Karpas-422 (cell line): ENCODE measurements around the gene GAS2L1. TPM values are rescaled to one million over a fixed set of nuclear protein-coding genes. Genes with fewer than 3 reads are reported as not detected.

Experiments
- DNase-seq: peaks from one replicate; pipeline ENCODE4 v3.0.0-alpha.2; 2015
- H2AFZ ChIP-seq: fragments of 200-600 bp; sonication (generic); 2 replicates; pipeline ENCODE4 v1.6.1; 2014; ENCODE audit warnings: antibody characterized with exemption, low read length, mixed read lengths
- H3K27ac ChIP-seq: fragments of 200-600 bp; sonication (generic); 2 replicates; pipeline ENCODE4 v1.5.1; 2014; ENCODE audit warnings: mild to moderate bottlenecking, low read length, moderate library complexity
- H3K27me3 ChIP-seq: fragments of 200-600 bp; sonication (generic); 2 replicates; pipeline ENCODE4 v1.6.1; 2014; ENCODE audit warnings: low read length, mixed read lengths
- H3K36me3 ChIP-seq: fragments of 200-600 bp; sonication (generic); 2 replicates; pipeline ENCODE4 v1.6.1; 2014; ENCODE audit warnings: low read length, mixed read lengths; ENCODE audit not compliant: insufficient read depth
- H3K4me1 ChIP-seq: fragments of 200-600 bp; sonication (generic); 2 replicates; pipeline ENCODE4 v1.6.1; 2014; ENCODE audit warnings: mild to moderate bottlenecking, low read length, mixed read lengths
- H3K4me2 ChIP-seq: fragments of 200-600 bp; sonication (generic); 2 replicates; pipeline ENCODE4 v1.6.1; 2014; ENCODE audit warnings: low read length, low read depth, mild to moderate bottlenecking; ENCODE audit not compliant: poor library complexity, severe bottlenecking
- H3K4me3 ChIP-seq: fragments of 200-600 bp; sonication (generic); 2 replicates; pipeline ENCODE4 v1.5.1; 2014; ENCODE audit warnings: mild to moderate bottlenecking, antibody characterized with exemption, low read length, mixed read lengths
- H3K79me2 ChIP-seq: fragments of 200-600 bp; sonication (generic); 2 replicates; pipeline ENCODE4 v1.6.1; 2014; ENCODE audit warnings: mild to moderate bottlenecking, low read length, mixed read lengths
- H3K9ac ChIP-seq: fragments of 200-600 bp; sonication (generic); 2 replicates; pipeline ENCODE4 v1.6.0; 2014; ENCODE audit warnings: low read length
- H3K9me2 ChIP-seq: fragments of 200-600 bp; sonication (generic), shearing (Covaris generic); replicated peaks from 2 replicates; pipeline ENCODE4 v1.6.0; 2014; ENCODE audit warnings: mild to moderate bottlenecking, low read length, moderate library complexity; ENCODE audit not compliant: insufficient read depth
- H3K9me3 ChIP-seq: fragments of 300-700, 200-600 bp; sonication (generic); 2 replicates; pipeline ENCODE4 v1.6.1; 2014; ENCODE audit warnings: low read length, mixed read lengths
- H4K20me1 ChIP-seq: fragments of 200-600 bp; sonication (generic); 2 replicates; pipeline ENCODE4 v1.6.1; 2014; ENCODE audit warnings: mild to moderate bottlenecking, antibody characterized with exemption, low read length, low read depth; ENCODE audit not compliant: insufficient read depth
- total RNA-seq: library from RNA; depleted of rRNA; stranded (reverse); fragments of >200 nt; shearing (Covaris generic); gene quantifications from 2 replicates; pipeline ENCODE4 v1.2.3, GENCODE V29; 2014; ENCODE audit warnings: low replicate concordance

Gene GAS2L1
- total RNA-seq, 1 experiment from 2014 or later, result not detected

- H3K36me3 ChIP-seq, result no peaks in the 10 kb centered on the region
Observed at GRCh38 chr22:29337631-29338284, 31.3 kb downstream of the GAS2L1 start.

GRCh38 chr22:29338398-29338797, 31.9 kb downstream of the GAS2L1 start:
- no peaks in the 10 kb centered on the region for H4K20me1 ChIP-seq

More at GRCh38 chr22:29337631-29338284, 31.3 kb downstream of the GAS2L1 start:
- Histone ChIP-seq H3K4me3 (no peak overlapping the region), H3K9me2 (no peaks in the 10 kb centered on the region), H3K4me1 (no peaks in the 10 kb centered on the region), H3K79me2 (no peaks in the 10 kb centered on the region), H4K20me1 (no peaks in the 10 kb centered on the region), H3K27ac (no peak overlapping the region), H3K9me3 (no peaks in the 10 kb centered on the region), H3K9ac (no peak overlapping the region), H3K27me3 (no peaks in the 10 kb centered on the region), H2AFZ (no peak overlapping the region), H3K4me2 (no peak overlapping the region)
- DNase-seq, result no peak

GRCh38 chr22:29339381-29340235, 33.2 kb downstream of the GAS2L1 start:
- H3K4me2 ChIP-seq, result no peak overlapping the region
- H2AFZ ChIP-seq, result no peak overlapping the region
- no peaks in the 10 kb centered on the region for H3K4me1 ChIP-seq
- H3K9me2 ChIP-seq, result no peaks in the 10 kb centered on the region
- H3K27me3 ChIP-seq, result no peaks in the 10 kb centered on the region
- H3K36me3 ChIP-seq, result 0 out of 2 replicates have a peak, but pooled peaks cover 2% of the 10 kb centered on the region
- H4K20me1 ChIP-seq, result no peaks in the 10 kb centered on the region
- H3K4me3 ChIP-seq, result no peak overlapping the region
- H3K79me2 ChIP-seq, result no peaks in the 10 kb centered on the region
- no peak for DNase-seq
- H3K9me3 ChIP-seq, result no peaks in the 10 kb centered on the region
- H3K27ac ChIP-seq, result no peak overlapping the region
- H3K9ac ChIP-seq, result no peak overlapping the region

More at GRCh38 chr22:29338398-29338797, 31.9 kb downstream of the GAS2L1 start:
- Histone ChIP-seq H3K4me2 (no peak overlapping the region), H2AFZ (no peak overlapping the region), H3K36me3 (no peaks in the 10 kb centered on the region), H3K9ac (no peak overlapping the region), H3K9me3 (no peaks in the 10 kb centered on the region), H3K79me2 (no peaks in the 10 kb centered on the region), H3K27ac (no peak overlapping the region), H3K27me3 (no peaks in the 10 kb centered on the region), H3K9me2 (no peaks in the 10 kb centered on the region), H3K4me1 (no peaks in the 10 kb centered on the region), H3K4me3 (no peak overlapping the region)
- DNase-seq, result no peak

GRCh38 chr22:29340566-29340965, 34.1 kb downstream of the GAS2L1 start:
- Histone ChIP-seq H3K9me3 (no peaks in the 10 kb centered on the region), H3K9me2 (no peaks in the 10 kb centered on the region), H3K4me3 (no peak overlapping the region), H3K27me3 (no peaks in the 10 kb centered on the region), H2AFZ (no peak overlapping the region), H3K27ac (no peak overlapping the region), H3K36me3 (0 out of 2 replicates have a peak, but pooled peaks cover 2% of the 10 kb centered on the region), H4K20me1 (no peaks in the 10 kb centered on the region), H3K4me1 (no peaks in the 10 kb centered on the region), H3K9ac (no peak overlapping the region), H3K4me2 (no peak overlapping the region), H3K79me2 (no peaks in the 10 kb centered on the region)
- DNase-seq, result no peak

- H3K9me3 ChIP-seq, result no peaks in the 10 kb centered on the region
- H3K36me3 ChIP-seq, result 0 out of 2 replicates have a peak, but pooled peaks cover 2% of the 10 kb centered on the region
- H3K79me2 ChIP-seq, result no peaks in the 10 kb centered on the region
- no peak overlapping the region for H3K9ac ChIP-seq
- no peak overlapping the region for H2AFZ ChIP-seq
- no peak overlapping the region for H3K4me3 ChIP-seq
- no peaks in the 10 kb centered on the region for H4K20me1 ChIP-seq
- no peaks in the 10 kb centered on the region for H3K9me2 ChIP-seq
- DNase-seq, result no peak
- no peaks in the 10 kb centered on the region for H3K4me1 ChIP-seq
- H3K27ac ChIP-seq, result no peak overlapping the region
- no peaks in the 10 kb centered on the region for H3K27me3 ChIP-seq
- H3K4me2 ChIP-seq, result no peak overlapping the region
Observed at GRCh38 chr22:29341056-29341848, 34.8 kb downstream of the GAS2L1 start.

GRCh38 chr22:29341849-29342127, 35.3 kb downstream of the GAS2L1 start:
- Histone ChIP-seq H3K9ac (no peak overlapping the region), H3K9me2 (no peaks in the 10 kb centered on the region), H3K79me2 (no peaks in the 10 kb centered on the region), H2AFZ (no peak overlapping the region), H3K4me1 (no peaks in the 10 kb centered on the region), H3K27me3 (no peaks in the 10 kb centered on the region), H3K36me3 (0 out of 2 replicates have a peak, but pooled peaks cover 2% of the 10 kb centered on the region), H4K20me1 (no peaks in the 10 kb centered on the region), H3K27ac (no peak overlapping the region), H3K4me2 (no peak overlapping the region), H3K9me3 (no peaks in the 10 kb centered on the region), H3K4me3 (no peak overlapping the region)
- no peak for DNase-seq

- Histone ChIP-seq H3K36me3 (0 out of 2 replicates have a peak, but pooled peaks cover 2% of the 10 kb centered on the region), H3K9ac (no peak overlapping the region)
Observed at GRCh38 chr22:29342177-29342576, 35.7 kb downstream of the GAS2L1 start.

More at GRCh38 chr22:29342177-29342576, 35.7 kb downstream of the GAS2L1 start:
- no peak for DNase-seq
- Histone ChIP-seq H3K27me3 (no peaks in the 10 kb centered on the region), H3K9me2 (no peaks in the 10 kb centered on the region), H4K20me1 (no peaks in the 10 kb centered on the region), H3K4me3 (no peak overlapping the region), H3K27ac (no peak overlapping the region), H3K9me3 (no peaks in the 10 kb centered on the region), H3K4me2 (no peak overlapping the region), H3K4me1 (no peaks in the 10 kb centered on the region), H3K79me2 (no peaks in the 10 kb centered on the region), H2AFZ (no peak overlapping the region)
